ENCODE measurements around the gene TMEM115.

TMEM115 gene

GRCh38 chr3:50350213-50350526 lies 9.2 kb downstream of the TMEM115 start:
- TF ChIP-seq CTCF (IDR thresholded peaks at IDR 0.05; ENCODE audit: control extremely low read depth, extremely low read depth, low read depth, missing control alignments): no peak
- no peak for DNase-seq (ENCODE audit: extremely low spot score)
- ChIA-PET POLR2A (interaction anchor here (0.8 to 3.1 kb wide), 4 partner anchors 10 to 22 kb away, joined by 3 to 24 read pairs (median 6); partner anchors contain the start of genes RASSF1 and TUSC2), CTCF (interaction anchor here (1.5 to 8.4 kb wide), 8 partner anchors 11 to 266 kb away, joined by 4 to 70 read pairs (median 10); partner anchors contain the start of gene RASSF1)

GRCh38 chr3:50347187-50347813 lies 12.0 kb downstream of the TMEM115 start:
- TF ChIP-seq CTCF (IDR thresholded peaks at IDR 0.05; ENCODE audit: control extremely low read depth, extremely low read depth, low read depth, missing control alignments): peak; percentile 56
- peak; percentile 63 for DNase-seq (ENCODE audit: extremely low spot score)
- CTCF ChIA-PET: interaction anchor here (1.0 to 8.4 kb wide), 15 partner anchors 9 to 266 kb away, joined by 3 to 70 read pairs (median 5); partner anchors contain the start of genes CISH, HYAL3, NAA80 and RASSF1
- POLR2A ChIA-PET: interaction anchor here (0.6 to 1.2 kb wide), 2 partner anchors 10 to 221 kb away, joined by 4 to 5 read pairs; no protein-coding TSS in a partner anchor

- TF ChIP-seq CTCF (IDR thresholded peaks at IDR 0.05; ENCODE audit: control extremely low read depth, extremely low read depth, low read depth, missing control alignments): no peak
- POLR2A ChIA-PET: no interaction called here
- DNase-seq (ENCODE audit: extremely low spot score): peak; percentile 85
- CTCF ChIA-PET: interaction anchor here (0.9 to 8.4 kb wide), 3 partner anchors 9 to 197 kb away, joined by 3 to 70 read pairs (median 6); no protein-coding TSS in a partner anchor
These were observed 13.6 kb downstream of the TMEM115 start, which contains the start of gene ZMYND10 for GRCh38 chr3:50345586-50346234. TSS of gene ZMYND10 (minus strand) at chr3:50345732. CDS start at chr3:50345579, 153 bp downstream.

- POLR2A ChIA-PET: no interaction called here
- DNase-seq (ENCODE audit: extremely low spot score): no peak
- no peak for TF ChIP-seq CTCF (IDR thresholded peaks at IDR 0.05; ENCODE audit: control extremely low read depth, extremely low read depth, low read depth, missing control alignments)
- CTCF ChIA-PET: interaction anchor here (0.9 to 8.4 kb wide), 5 partner anchors 10 to 204 kb away, joined by 3 to 70 read pairs (median 6); no protein-coding TSS in a partner anchor
These were observed 14.3 kb downstream of the TMEM115 start for GRCh38 chr3:50345008-50345407.

GRCh38 chr3:50342813-50343633 lies 16.3 kb downstream of the TMEM115 start:
- no peak for DNase-seq (ENCODE audit: extremely low spot score)
- POLR2A ChIA-PET: no interaction called here
- CTCF ChIA-PET: interaction anchor here (1.3 to 8.4 kb wide), 6 partner anchors 10 to 206 kb away, joined by 3 to 70 read pairs (median 4); partner anchors contain the start of gene HYAL2
- TF ChIP-seq CTCF (IDR thresholded peaks at IDR 0.05; ENCODE audit: control extremely low read depth, extremely low read depth, low read depth, missing control alignments): no peak

All from GM10248 (cell line).